Measurements from ENCODE around the gene FAM184A.

DNA sequence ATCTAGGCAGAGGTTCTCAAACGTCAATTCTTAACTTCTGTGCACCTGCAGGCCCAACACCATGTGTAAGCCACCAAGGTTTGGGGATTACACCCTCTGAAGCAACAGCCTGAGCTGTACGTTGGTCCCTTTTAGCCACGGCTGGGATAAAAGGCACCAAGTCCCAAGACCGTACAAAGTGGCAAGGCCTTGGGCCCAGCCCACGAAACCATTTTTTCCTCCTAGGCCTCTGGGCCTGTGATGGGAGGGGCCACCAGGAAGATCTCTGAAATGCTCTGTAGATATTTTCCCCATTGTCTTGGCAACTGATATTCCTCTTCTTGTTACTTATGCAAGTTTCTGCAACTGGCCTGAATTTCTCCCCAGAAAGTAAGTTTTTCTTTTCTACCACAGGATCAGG is 4.5 kb upstream of the FAM184A start:
- TF ChIP-seq SP1 (IDR thresholded peaks at IDR 0.05) (no peak), CTBP1 (IDR thresholded peaks at IDR 0.05; ENCODE audit: borderline replicate concordance) (no peak), HDGF (IDR thresholded peaks at IDR 0.05; ENCODE audit: borderline replicate concordance) (no peak), ARNT (IDR thresholded peaks at IDR 0.05) (no peak), FOXA1 (IDR thresholded peaks at IDR 0.05) (no peak), SUZ12 (IDR thresholded peaks at IDR 0.05) (no peak), FOXM1 (IDR thresholded peaks at IDR 0.05; ENCODE audit: borderline replicate concordance) (no peak), TARDBP (IDR thresholded peaks at IDR 0.05) (no peak)

Data from HEK293T (cell line).